A549 treated with DMSO at 1 μM for 4 hours (cell line): ENCODE measurements around the gene ERGIC1. TPM values are rescaled to one million over a fixed set of nuclear protein-coding genes. Genes with fewer than 3 reads are reported as not detected.

Experiments used
- total RNA-seq: library from RNA; stranded (reverse); fragments of 200-300 nt; extraction: Qiagen RNA extraction; gene quantifications from 5 replicates; pipeline ENCODE4 v1.2.3, GENCODE V29; 2022; ENCODE audit warnings: low read depth

The ERGIC1 gene
- total RNA-seq: 264 to 321 TPM (median 304 TPM) in 5 replicates

GRCh38 chr5:172833686-172834414 is at the start of gene ERGIC1:
Gene ERGIC1 (plus strand): TSS chr5:172834251. CDS start chr5:172834414, 163 bp downstream.

GRCh38 chr5:172983542-172984243 is 149.6 kb downstream of the ERGIC1 start, which contains the start of gene ATP6V0E1:
Gene ATP6V0E1 (plus strand): TSS chr5:172983771. CDS start chr5:172983861, 90 bp downstream.

Other genes starting within 250 kb of the ERGIC1 start
- 2.2 to 3.4 TPM (median 2.8 TPM) in 5 replicates for gene NEURL1B, start 193.0 kb upstream of the ERGIC1 start, total RNA-seq
- 223 to 327 TPM (median 295 TPM) in 5 replicates for gene DUSP1, start 63.1 kb upstream of the ERGIC1 start, total RNA-seq
- 116 to 128 TPM (median 121 TPM) in 5 replicates for gene RPL26L1, start 125.2 kb downstream of the ERGIC1 start, total RNA-seq
- 268 to 386 TPM (median 357 TPM) in 5 replicates for gene ATP6V0E1, start 149.5 kb downstream of the ERGIC1 start, total RNA-seq
- gene CREBRF, start 222.1 kb downstream of the ERGIC1 start, total RNA-seq: 2.0 to 3.4 TPM (median 2.5 TPM) in 5 replicates